ENCODE results near the gene PRKCQ. TPM values are rescaled to one million over a fixed set of nuclear protein-coding genes. Genes with fewer than 3 reads are reported as not detected.

PRKCQ gene
- total RNA-seq, 3 donors from 2014 or later: 0.64 to 1.8 (median 0.98) TPM

GRCh38 chr10:6553937-6554336 lies 26.1 kb downstream of the PRKCQ start:
- Histone ChIP-seq H3K9me3 (no peaks in the 10 kb centered on the region), H3K27ac (no peak overlapping the region), H3K27me3 (no peaks in the 10 kb centered on the region), H3K4me1 (no peaks in the 10 kb centered on the region), H3K4me3 (no peak overlapping the region), H3K36me3 (no peaks in the 10 kb centered on the region)
- intact Hi-C loops (cut with DNase I; ENCODE audit: low total_unique reads): no loop called here
- TF ChIP-seq POLR2AphosphoS5 (IDR thresholded peaks at IDR 0.05) (no peak), POLR2A (IDR thresholded peaks at IDR 0.05) (no peak), CTCF (IDR thresholded peaks at IDR 0.05) (no peak)
- no peak for DNase-seq (ENCODE audit: low spot score in 2 of 2)

DNA sequence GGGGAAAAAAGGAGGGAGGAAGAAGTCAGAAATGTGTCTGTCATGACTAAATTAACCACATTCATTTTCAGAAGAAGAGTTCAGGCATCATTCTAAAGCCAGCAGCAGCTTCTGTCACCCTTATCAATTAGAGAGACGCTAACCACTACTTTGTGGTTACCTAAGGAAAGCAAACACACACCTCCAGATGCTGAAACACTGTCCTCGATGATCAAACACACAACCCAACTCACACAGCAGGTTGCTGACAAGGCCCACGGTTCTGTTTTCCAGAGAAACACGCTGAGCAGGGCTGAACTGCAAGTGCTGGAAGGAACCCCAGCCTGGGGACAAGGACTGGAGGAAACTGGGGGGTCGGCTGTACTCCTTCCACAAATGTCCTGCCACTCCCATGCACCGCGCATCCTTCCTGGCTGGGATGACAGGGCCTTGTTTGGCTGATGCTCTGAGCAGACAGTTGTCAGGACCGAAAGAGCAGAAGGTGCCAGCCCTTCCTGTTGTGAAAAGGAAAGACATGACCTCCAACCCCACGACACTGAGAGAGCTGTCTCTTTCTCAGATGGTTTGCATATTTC lies 36.6 kb downstream of the PRKCQ start:
- Histone ChIP-seq H3K27me3 (no peaks in the 10 kb centered on the region), H3K4me3 (no peak overlapping the region), H3K9me3 (no peaks in the 10 kb centered on the region), H3K4me1 (no peaks in the 10 kb centered on the region), H3K27ac (no peak overlapping the region), H3K36me3 (no peaks in the 10 kb centered on the region)
- DNase-seq (ENCODE audit: low spot score in 2 of 2): no peak
- intact Hi-C loops (cut with DNase I; ENCODE audit: low total_unique reads): no loop called here
- no peak for TF ChIP-seq CTCF (IDR thresholded peaks at IDR 0.05)
- TF ChIP-seq POLR2A (IDR thresholded peaks at IDR 0.05): no peak
- TF ChIP-seq POLR2AphosphoS5 (IDR thresholded peaks at IDR 0.05): no peak

GRCh38 chr10:6542999-6543430 lies 37.1 kb downstream of the PRKCQ start:
- DNase-seq (ENCODE audit: low spot score in 2 of 2): no peak
- H3K4me3 ChIP-seq: no peak overlapping the region
- intact Hi-C loops (cut with DNase I; ENCODE audit: low total_unique reads): no loop called here

DNA sequence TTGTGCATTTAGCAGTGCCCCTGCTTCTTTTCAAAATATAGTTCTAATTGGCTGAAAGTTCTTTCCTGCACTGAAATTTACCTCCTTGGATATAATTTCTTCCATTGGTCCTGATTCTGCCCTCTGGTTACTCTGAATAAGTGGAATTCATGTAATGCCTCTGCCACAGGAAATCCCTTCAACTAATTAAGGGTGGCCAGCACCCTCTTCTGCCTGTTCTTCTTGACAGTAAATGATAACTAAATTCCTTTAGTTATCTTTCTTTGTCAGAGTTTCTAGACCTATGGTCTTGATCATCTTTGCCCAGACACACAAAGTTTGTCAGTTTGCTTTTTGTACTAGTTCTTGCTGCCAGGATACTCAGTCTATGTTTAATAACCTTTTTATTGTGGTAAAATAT lies 40.2 kb downstream of the PRKCQ start:
- Histone ChIP-seq H3K4me1 (no peaks in the 10 kb centered on the region), H3K27me3 (no peaks in the 10 kb centered on the region), H3K36me3 (no peaks in the 10 kb centered on the region), H3K27ac (no peak overlapping the region), H3K9me3 (no peaks in the 10 kb centered on the region), H3K4me3 (no peak overlapping the region)
- TF ChIP-seq POLR2A (IDR thresholded peaks at IDR 0.05): no peak
- no peak for TF ChIP-seq POLR2AphosphoS5 (IDR thresholded peaks at IDR 0.05)
- TF ChIP-seq CTCF (IDR thresholded peaks at IDR 0.05): no peak
- intact Hi-C loops (cut with DNase I; ENCODE audit: low total_unique reads): no loop called here
- DNase-seq (ENCODE audit: low spot score in 2 of 2): no peak

More at GRCh38 chr10:6542999-6543430, 37.1 kb downstream of the PRKCQ start:
- H3K36me3 ChIP-seq: no peaks in the 10 kb centered on the region
- H3K9me3 ChIP-seq: no peaks in the 10 kb centered on the region
- H3K27me3 ChIP-seq: no peaks in the 10 kb centered on the region
- TF ChIP-seq POLR2AphosphoS5 (IDR thresholded peaks at IDR 0.05) (no peak), CTCF (IDR thresholded peaks at IDR 0.05) (no peak), POLR2A (IDR thresholded peaks at IDR 0.05) (no peak)
- no peak overlapping the region for H3K27ac ChIP-seq
- no peaks in the 10 kb centered on the region for H3K4me1 ChIP-seq

DNA sequence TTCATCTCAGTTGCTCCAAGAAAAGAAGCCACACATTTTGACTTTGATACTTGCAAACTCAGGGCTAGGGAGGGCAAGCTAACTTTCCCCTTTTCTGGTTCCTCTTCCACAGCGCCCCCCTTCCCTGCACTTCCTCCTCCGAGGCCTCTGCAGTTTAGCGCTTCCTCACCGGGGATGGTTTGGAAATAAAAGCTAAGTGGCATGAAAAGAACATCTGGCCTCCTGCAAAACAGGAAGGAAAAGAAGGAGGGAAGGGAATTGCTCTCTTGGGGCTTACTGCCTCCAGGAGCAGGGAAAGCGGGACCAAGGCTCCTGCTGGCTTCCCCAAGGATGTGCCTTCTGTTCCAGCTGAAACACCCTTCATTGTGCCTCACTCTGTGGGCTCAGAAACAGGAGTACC lies 42.3 kb downstream of the PRKCQ start:
- H3K4me3 ChIP-seq: no peak overlapping the region
- no peaks in the 10 kb centered on the region for H3K27me3 ChIP-seq
- no peak for DNase-seq (ENCODE audit: low spot score in 2 of 2)
- no peaks in the 10 kb centered on the region for H3K4me1 ChIP-seq
- intact Hi-C loops (cut with DNase I; ENCODE audit: low total_unique reads): no loop called here
- no peaks in the 10 kb centered on the region for H3K36me3 ChIP-seq
- no peak overlapping the region for H3K27ac ChIP-seq
- TF ChIP-seq POLR2AphosphoS5 (IDR thresholded peaks at IDR 0.05): no peak
- no peak for TF ChIP-seq CTCF (IDR thresholded peaks at IDR 0.05)
- TF ChIP-seq POLR2A (IDR thresholded peaks at IDR 0.05): no peak
- H3K9me3 ChIP-seq: no peaks in the 10 kb centered on the region

Measured in breast epithelium (tissue), 4 donors.